Measurements from ENCODE around the gene HOXC11. TPM values are rescaled to one million over a fixed set of nuclear protein-coding genes. Genes with fewer than 3 reads are reported as not detected.

Gene HOXC11
- total and polyA plus RNA-seq, 2 experiments from 2014 or later: not detected

GRCh38 chr12:53976172-53976822 is 3.4 kb downstream of the HOXC11 start:
- H3K79me2 ChIP-seq (replicated peaks; ENCODE audit: insufficient read depth): no peaks in the 10 kb centered on the region
- H3K36me3 ChIP-seq (ENCODE audit: insufficient read depth): no peaks in the 10 kb centered on the region; the same call in 1 of the 2 replicates
- H3K9me2 ChIP-seq (ENCODE audit: insufficient read depth): no peaks in the 10 kb centered on the region
- no peak overlapping the region for H3K4me2 ChIP-seq
- peaks cover 28% of the 10 kb centered on the region for H3K4me1 Mint-ChIP-seq
- no peaks in the 10 kb centered on the region; the same call in 2 of the 3 replicates for H3K36me3 Mint-ChIP-seq (ENCODE audit: low read depth)
- ATAC-seq (peak; percentile 27), DNase-seq (ENCODE audit: low spot score) (peak; percentile 73)
- H3K27ac Mint-ChIP-seq: no peak overlapping the region
- H3K4me1 ChIP-seq (ENCODE audit: insufficient read depth): peaks cover 34% of the 10 kb centered on the region
- peaks cover 34% of the 10 kb centered on the region for H4K20me1 ChIP-seq (replicated peaks; ENCODE audit: insufficient read depth)
- H3K4me3 Mint-ChIP-seq: no peak overlapping the region
- peaks cover 31% of the 10 kb centered on the region for H3F3A ChIP-seq (replicated peaks; ENCODE audit: low read depth)
- TF ChIP-seq CREB1 (CRISPR knock-in tag; IDR thresholded peaks at IDR 0.05; ENCODE audit: low read depth): no peak
- no peak for TF ChIP-seq REST (IDR thresholded peaks at IDR 0.05; ENCODE audit: unreplicated experiment)
- TF ChIP-seq STAT1 (IDR thresholded peaks at IDR 0.05; ENCODE audit: unreplicated experiment): no peak
- peak; percentile 45 for TF ChIP-seq EZH2phosphoT487 (IDR thresholded peaks at IDR 0.05; ENCODE audit: unreplicated experiment)
- TF ChIP-seq, protein P1, sequence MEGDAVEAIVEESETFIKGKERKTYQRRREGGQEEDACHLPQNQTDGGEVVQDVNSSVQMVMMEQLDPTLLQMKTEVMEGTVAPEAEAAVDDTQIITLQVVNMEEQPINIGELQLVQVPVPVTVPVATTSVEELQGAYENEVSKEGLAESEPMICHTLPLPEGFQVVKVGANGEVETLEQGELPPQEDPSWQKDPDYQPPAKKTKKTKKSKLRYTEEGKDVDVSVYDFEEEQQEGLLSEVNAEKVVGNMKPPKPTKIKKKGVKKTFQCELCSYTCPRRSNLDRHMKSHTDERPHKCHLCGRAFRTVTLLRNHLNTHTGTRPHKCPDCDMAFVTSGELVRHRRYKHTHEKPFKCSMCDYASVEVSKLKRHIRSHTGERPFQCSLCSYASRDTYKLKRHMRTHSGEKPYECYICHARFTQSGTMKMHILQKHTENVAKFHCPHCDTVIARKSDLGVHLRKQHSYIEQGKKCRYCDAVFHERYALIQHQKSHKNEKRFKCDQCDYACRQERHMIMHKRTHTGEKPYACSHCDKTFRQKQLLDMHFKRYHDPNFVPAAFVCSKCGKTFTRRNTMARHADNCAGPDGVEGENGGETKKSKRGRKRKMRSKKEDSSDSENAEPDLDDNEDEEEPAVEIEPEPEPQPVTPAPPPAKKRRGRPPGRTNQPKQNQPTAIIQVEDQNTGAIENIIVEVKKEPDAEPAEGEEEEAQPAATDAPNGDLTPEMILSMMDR (conservative IDR thresholded peaks at IDR 0.05; ENCODE audit: low read depth in 2 of 2): no peak
- no peak for TF ChIP-seq EZH2 (IDR thresholded peaks at IDR 0.05; ENCODE audit: low read depth, unreplicated experiment)
- H3K27me3 ChIP-seq (ENCODE audit: insufficient read depth): peaks cover 100% of the 10 kb centered on the region
- H3K27ac ChIP-seq (ENCODE audit: low read depth): no peak overlapping the region
- H3K27me3 Mint-ChIP-seq (ENCODE audit: insufficient read depth, low read depth, poor library complexity): peaks cover 99% of the 10 kb centered on the region
- H3K9me3 Mint-ChIP-seq: no peaks in the 10 kb centered on the region; the same call in 1 of the 3 replicates
- H2AFZ ChIP-seq: no peak overlapping the region
- no peak overlapping the region; the same call in 1 of the 2 replicates for H3K4me3 ChIP-seq

DNA sequence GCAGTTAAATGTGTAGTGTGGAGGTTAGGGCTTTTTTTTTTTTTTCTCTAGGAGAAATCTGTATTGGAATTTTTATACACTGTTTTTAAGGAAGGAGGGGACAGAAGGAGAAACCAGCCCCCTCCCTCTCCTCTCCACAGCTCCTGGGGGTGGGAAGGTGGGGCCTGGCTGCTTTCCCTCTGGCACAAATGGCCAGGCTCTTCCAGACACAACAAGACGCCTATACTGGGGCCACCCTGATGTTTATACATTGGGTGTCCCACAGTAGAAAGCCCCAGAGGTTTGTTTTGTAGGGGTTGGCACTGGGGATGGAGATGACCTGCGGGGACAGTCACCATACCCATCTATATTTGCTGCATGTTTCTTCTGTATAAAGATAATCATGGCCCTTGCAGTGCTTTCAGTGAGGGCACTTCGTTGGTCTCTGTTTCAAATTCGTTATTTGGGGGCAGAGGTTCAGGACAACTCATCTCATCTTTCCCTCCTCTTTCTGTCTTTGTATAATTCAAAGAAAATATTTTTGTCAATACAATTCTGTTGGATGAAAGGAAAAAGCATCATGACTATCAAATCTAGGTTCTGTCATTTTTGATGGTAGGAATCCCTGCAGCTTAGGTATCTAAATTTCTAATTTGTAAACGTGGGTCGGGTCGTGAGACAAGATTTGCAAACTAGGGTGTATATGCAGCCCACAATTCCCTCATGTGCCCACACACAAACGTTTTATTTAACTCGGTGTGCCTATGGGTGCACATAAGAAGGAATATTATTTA is 4.1 kb downstream of the HOXC11 start:
- Histone ChIP-seq H3K4me3 (no peak overlapping the region), H3K27ac (ENCODE audit: low read depth) (no peak overlapping the region), H3K36me3 (ENCODE audit: insufficient read depth) (no peaks in the 10 kb centered on the region; the same call in 1 of the 2 replicates), H3K4me2 (no peak overlapping the region), H3F3A (replicated peaks; ENCODE audit: low read depth) (peaks cover 34% of the 10 kb centered on the region), H3K27me3 (ENCODE audit: insufficient read depth) (peaks cover 100% of the 10 kb centered on the region), H3K4me1 (ENCODE audit: insufficient read depth) (peaks cover 41% of the 10 kb centered on the region), H3K9me2 (ENCODE audit: insufficient read depth) (no peaks in the 10 kb centered on the region), H3K79me2 (replicated peaks; ENCODE audit: insufficient read depth) (no peaks in the 10 kb centered on the region), H2AFZ (no peak overlapping the region), H4K20me1 (replicated peaks; ENCODE audit: insufficient read depth) (peaks cover 33% of the 10 kb centered on the region)
- no peaks in the 10 kb centered on the region; the same call in 2 of the 3 replicates for H3K36me3 Mint-ChIP-seq (ENCODE audit: low read depth)
- no peak for ATAC-seq
- DNase-seq (ENCODE audit: low spot score): no peak
- H3K27ac Mint-ChIP-seq: no peak overlapping the region
- no peaks in the 10 kb centered on the region; the same call in 1 of the 3 replicates for H3K9me3 Mint-ChIP-seq
- H3K27me3 Mint-ChIP-seq (ENCODE audit: insufficient read depth, low read depth, poor library complexity): peaks cover 99% of the 10 kb centered on the region
- TF ChIP-seq REST (IDR thresholded peaks at IDR 0.05; ENCODE audit: unreplicated experiment) (no peak), EZH2 (IDR thresholded peaks at IDR 0.05; ENCODE audit: low read depth, unreplicated experiment) (peak; percentile 80)
- H3K4me1 Mint-ChIP-seq: peaks cover 28% of the 10 kb centered on the region
- no peak overlapping the region for H3K4me3 Mint-ChIP-seq

All from GM23338 (cell line).